IPS-11a (cell line): ENCODE measurements around the gene TSPAN31.

ENCODE experiments used
- H3K4me3 ChIP-seq: one replicate; pipeline ENCODE4 v1.5.1; 2013; ENCODE audit warnings: low read depth, low read length, control low read depth

TSPAN31 gene

GRCh38 chr12:57782243-57782607 is 37.4 kb downstream of the TSPAN31 start:
- no peak overlapping the region for H3K4me3 ChIP-seq

- H3K4me3 ChIP-seq, result peak within 1 kb of the TSS; percentile 100
Measured at GRCh38 chr12:57782608-57783465, 38.0 kb downstream of the TSPAN31 start, which contains the start of gene TSFM. TSS of gene TSFM (plus strand) at chr12:57782787. CDS start at chr12:57782802, 15 bp downstream.

GRCh38 chr12:57783466-57783801 is 38.6 kb downstream of the TSPAN31 start:
- peak overlapping the region; percentile 100 for H3K4me3 ChIP-seq

- H3K4me3 ChIP-seq, result no peak overlapping the region
Measured at GRCh38 chr12:57783861-57784260, 39.0 kb downstream of the TSPAN31 start.

- H3K4me3 ChIP-seq, result no peak overlapping the region
Measured at GRCh38 chr12:57793920-57794319, 49.1 kb downstream of the TSPAN31 start.

- no peak overlapping the region for H3K4me3 ChIP-seq
Measured at GRCh38 chr12:57795354-57795753, 50.5 kb downstream of the TSPAN31 start.

- H3K4me3 ChIP-seq, result no peak overlapping the region
Measured at GRCh38 chr12:57796996-57797395, 52.2 kb downstream of the TSPAN31 start.

- no peak overlapping the region for H3K4me3 ChIP-seq
Measured at GRCh38 chr12:57797933-57798332, 53.1 kb downstream of the TSPAN31 start.
